Lower leg skin (tissue), 3 donors: ENCODE results near the gene CD81.

Experiments
- POLR2A ChIP-seq, 2 donors: fragments of 450-650 bp; IDR thresholded peaks; one replicate each; pipeline ENCODE4 v1.6.1; 2016 to 2017; ENCODE audit warnings: antibody characterized with exemption in 2 of 2, mild to moderate bottlenecking in 1 of 2, moderate library complexity in 1 of 2
- TF ChIP-seq, protein P1 (sequence below), 3 donors: fragments of 450-650 bp; IDR thresholded peaks; one replicate each; pipeline ENCODE4 v1.5.1; 2016; ENCODE audit warnings: antibody characterized with exemption in 3 of 3, mild to moderate bottlenecking in 3 of 3, moderate library complexity in 2 of 3

GRCh38 chr11:2445746-2446551 is 68.8 kb downstream of the CD81 start:
- no peak for TF ChIP-seq POLR2A (IDR thresholded peaks at IDR 0.05)
- TF ChIP-seq, protein P1, sequence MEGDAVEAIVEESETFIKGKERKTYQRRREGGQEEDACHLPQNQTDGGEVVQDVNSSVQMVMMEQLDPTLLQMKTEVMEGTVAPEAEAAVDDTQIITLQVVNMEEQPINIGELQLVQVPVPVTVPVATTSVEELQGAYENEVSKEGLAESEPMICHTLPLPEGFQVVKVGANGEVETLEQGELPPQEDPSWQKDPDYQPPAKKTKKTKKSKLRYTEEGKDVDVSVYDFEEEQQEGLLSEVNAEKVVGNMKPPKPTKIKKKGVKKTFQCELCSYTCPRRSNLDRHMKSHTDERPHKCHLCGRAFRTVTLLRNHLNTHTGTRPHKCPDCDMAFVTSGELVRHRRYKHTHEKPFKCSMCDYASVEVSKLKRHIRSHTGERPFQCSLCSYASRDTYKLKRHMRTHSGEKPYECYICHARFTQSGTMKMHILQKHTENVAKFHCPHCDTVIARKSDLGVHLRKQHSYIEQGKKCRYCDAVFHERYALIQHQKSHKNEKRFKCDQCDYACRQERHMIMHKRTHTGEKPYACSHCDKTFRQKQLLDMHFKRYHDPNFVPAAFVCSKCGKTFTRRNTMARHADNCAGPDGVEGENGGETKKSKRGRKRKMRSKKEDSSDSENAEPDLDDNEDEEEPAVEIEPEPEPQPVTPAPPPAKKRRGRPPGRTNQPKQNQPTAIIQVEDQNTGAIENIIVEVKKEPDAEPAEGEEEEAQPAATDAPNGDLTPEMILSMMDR (IDR thresholded peaks at IDR 0.05) = no peak
